GM23248 (cell line): ENCODE measurements around the gene MICOS13. TPM values are rescaled to one million over a fixed set of nuclear protein-coding genes. Genes with fewer than 3 reads are reported as not detected.

Experiments used
- DNase-seq: peaks from one replicate; pipeline ENCODE4 v3.0.0-alpha.2; 2015
- H2AFZ ChIP-seq: fragments of 200-600 bp; sonication (generic); 2 replicates; pipeline ENCODE4 v1.6.1; 2016; ENCODE audit warnings: antibody characterized with exemption
- H3F3A ChIP-seq: fragments of 200-600 bp; sonication (generic); 2 replicates; pipeline ENCODE4 v1.6.1; 2016; ENCODE audit warnings: mild to moderate bottlenecking, antibody characterized with exemption, mixed run types; ENCODE audit not compliant: insufficient read depth
- H3K27ac ChIP-seq: fragments of 200-600 bp; sonication (generic); 2 replicates; pipeline ENCODE4 v1.5.1; 2016; ENCODE audit warnings: mild to moderate bottlenecking
- H3K27me3 ChIP-seq: fragments of 200-600 bp; sonication (generic); replicated peaks from 2 replicates; pipeline ENCODE4 v1.6.1; 2016; ENCODE audit warnings: mild to moderate bottlenecking; ENCODE audit not compliant: insufficient read depth
- H3K36me3 ChIP-seq: fragments of 200-600 bp; sonication (generic); 2 replicates; pipeline ENCODE4 v1.6.1; 2016; ENCODE audit warnings: low read depth, mild to moderate bottlenecking
- H3K4me1 ChIP-seq: fragments of 200-600 bp; sonication (generic); 2 replicates; pipeline ENCODE4 v1.6.1; 2016; ENCODE audit warnings: mild to moderate bottlenecking; ENCODE audit not compliant: insufficient read depth
- H3K4me2 ChIP-seq: fragments of 200-600 bp; sonication (generic); one replicate; pipeline ENCODE4 v1.6.1; 2016; ENCODE audit warnings: mild to moderate bottlenecking; ENCODE audit not compliant: unreplicated experiment
- H3K4me3 ChIP-seq: fragments of 200-600 bp; sonication (generic); 2 replicates; pipeline ENCODE4 v1.5.1; 2016; ENCODE audit warnings: mild to moderate bottlenecking
- H3K79me2 ChIP-seq: fragments of 200-600 bp; sonication (generic); 2 replicates; pipeline ENCODE4 v1.6.1; 2016; ENCODE audit warnings: mild to moderate bottlenecking; ENCODE audit not compliant: insufficient read depth
- H3K9ac ChIP-seq: fragments of 200-600 bp; sonication (generic); 2 replicates; pipeline ENCODE4 v1.6.1; 2016; ENCODE audit warnings: mild to moderate bottlenecking
- H3K9me2 ChIP-seq: fragments of 200-600 bp; sonication (generic); 2 replicates; pipeline ENCODE4 v1.6.1; 2016; ENCODE audit warnings: mixed run types, mild to moderate bottlenecking, moderate library complexity; ENCODE audit not compliant: insufficient read depth
- H3K9me3 ChIP-seq: fragments of 200-600 bp; sonication (generic); one replicate; pipeline ENCODE4 v1.6.1; 2017; ENCODE audit warnings: low read depth
- H4K20me1 ChIP-seq: fragments of 200-600 bp; sonication (generic); 2 replicates; pipeline ENCODE4 v1.6.0; 2016; ENCODE audit not compliant: insufficient read depth
- EZH2 ChIP-seq: fragments of 200-600 bp; sonication (generic); IDR thresholded peaks from 2 replicates; pipeline ENCODE4 v1.6.1; 2018; ENCODE audit warnings: antibody characterized with exemption, mild to moderate bottlenecking; ENCODE audit not compliant: insufficient read depth, poor library complexity, severe bottlenecking
- EZH2phosphoT487 ChIP-seq: fragments of 200-600 bp; sonication (generic); IDR thresholded peaks from 2 replicates; pipeline ENCODE4 v1.6.1; 2018; ENCODE audit warnings: antibody characterized with exemption, moderate library complexity, mild to moderate bottlenecking, low read depth; ENCODE audit not compliant: insufficient read depth
- WGBS, 2 experiments: methylation state at CpG; one replicate each; pipeline ENCODE4 v1.1.6; 2015 to 2017; ENCODE audit warnings: low lambda C conversion rate in 2 of 2, low coverage in 1 of 2; ENCODE audit errors: missing lambda C conversion rate in 2 of 2; 5-methylcytosine and 5-hydroxymethylcytosine counted together
- in situ Hi-C: fragments of 300-500 bp; cut with MboI; formaldehyde crosslinking; loops from 2 replicates; pipeline ENCODE4 v1.15.0; 2020
- polyA plus RNA-seq: library from polyadenylated mRNA; unstranded; fragments of >200 nt; fragmentation: Nextera tagmentation; extraction: Ambion mirVana; gene quantifications from 2 replicates; pipeline ENCODE4 v1.2.1, GENCODE V29; 2016
- total RNA-seq: library from RNA; depleted of rRNA; stranded (reverse); fragments of >200 nt; shearing (Covaris generic); gene quantifications from 2 replicates; pipeline ENCODE4 v1.2.3, GENCODE V29; 2014

Gene MICOS13
- total and polyA plus RNA-seq, 2 experiments from 2014 or later, result 44.5 to 147 TPM

DNA sequence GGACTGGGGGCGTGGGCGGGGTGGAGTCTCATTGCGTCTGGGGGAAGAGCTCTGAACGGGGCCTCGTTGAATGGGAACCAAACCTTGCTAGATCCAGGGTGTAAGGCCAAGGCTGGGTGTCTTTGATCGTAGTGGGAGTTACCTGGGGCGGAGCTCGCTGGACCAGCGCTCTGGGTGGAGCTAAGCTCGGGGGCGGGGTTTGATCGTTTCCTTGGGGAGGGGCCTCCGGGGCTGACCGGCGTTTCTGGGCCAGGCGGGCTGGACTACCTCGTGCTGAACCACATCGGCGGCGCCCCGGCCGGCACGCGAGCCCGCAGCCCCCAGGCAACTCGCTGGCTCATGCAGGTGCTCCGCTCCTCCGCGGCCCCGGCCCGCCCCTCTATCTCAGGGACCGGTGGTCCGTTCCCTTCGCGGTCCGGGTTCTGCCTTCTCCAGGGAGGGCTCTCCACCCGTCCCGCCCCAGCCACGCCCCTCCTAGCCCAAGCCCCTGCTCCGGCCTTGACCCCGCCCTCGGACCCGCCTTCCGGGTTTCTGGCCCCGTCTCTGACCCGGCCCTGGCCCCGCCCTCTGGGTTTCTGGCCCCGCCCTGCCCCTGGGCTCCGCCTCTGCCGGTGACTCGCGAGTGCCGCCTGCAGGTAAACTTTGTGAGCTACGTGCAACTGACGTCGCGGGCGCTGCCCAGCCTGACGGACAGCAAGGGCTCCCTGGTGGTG is 6.5 kb upstream of the MICOS13 start:
- in situ Hi-C loops, result no loop called here
- H3K9me3 ChIP-seq, result no peaks in the 10 kb centered on the region
- H3K4me1 ChIP-seq, result no peaks in the 10 kb centered on the region
- no peaks in the 10 kb centered on the region for H3K36me3 ChIP-seq
- peak overlapping the region; percentile 55; the same call in 1 of the 2 replicates for H3K9ac ChIP-seq
- H3F3A ChIP-seq, result no peaks in the 10 kb centered on the region
- peak; percentile 95 for DNase-seq
- H3K9me2 ChIP-seq, result no peaks in the 10 kb centered on the region
- H2AFZ ChIP-seq, result peak overlapping the region; percentile 78
- TF ChIP-seq EZH2phosphoT487 (no peak), EZH2 (no peak)
- peak overlapping the region; percentile 42 for H3K4me2 ChIP-seq
- no peaks in the 10 kb centered on the region for H3K27me3 ChIP-seq
- peak overlapping the region; percentile 73 for H3K4me3 ChIP-seq
- H4K20me1 ChIP-seq, result no peaks in the 10 kb centered on the region
- 0 out of 2 replicates have a peak overlapping the region, but pooled peaks have one; percentile 6 for H3K27ac ChIP-seq
- WGBS, 2 experiments, result 2 to 3% methylated on average over 23 to 37 of the region's 59 CpGs
- peaks cover 17% of the 10 kb centered on the region for H3K79me2 ChIP-seq

DNA sequence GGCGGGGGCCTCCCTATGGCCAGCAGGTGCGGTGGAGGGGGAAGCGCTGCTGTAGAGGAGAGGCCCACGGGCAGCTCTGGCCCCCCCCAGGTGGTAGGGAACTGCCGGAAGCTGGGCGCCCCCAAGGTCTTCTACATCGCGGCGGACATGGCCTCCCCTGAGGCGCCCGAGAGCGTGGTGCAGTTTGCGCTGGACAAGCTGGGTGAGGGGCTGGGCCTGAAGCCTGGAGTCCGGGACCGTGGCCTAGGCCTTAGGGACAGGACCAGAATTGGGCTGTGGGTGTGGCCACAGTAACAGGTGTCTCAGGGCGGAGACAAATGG is 6.0 kb upstream of the MICOS13 start:
- Histone ChIP-seq H3K36me3 (no peaks in the 10 kb centered on the region), H2AFZ (peak overlapping the region; percentile 78; the same call in 1 of the 2 replicates), H4K20me1 (no peaks in the 10 kb centered on the region), H3F3A (no peaks in the 10 kb centered on the region), H3K27me3 (no peaks in the 10 kb centered on the region), H3K79me2 (peaks cover 12% of the 10 kb centered on the region), H3K4me3 (peak overlapping the region; percentile 73), H3K9me2 (no peaks in the 10 kb centered on the region), H3K4me1 (no peaks in the 10 kb centered on the region), H3K9ac (no peak overlapping the region), H3K9me3 (no peaks in the 10 kb centered on the region), H3K27ac (no peak overlapping the region), H3K4me2 (peak overlapping the region; percentile 42)
- TF ChIP-seq EZH2phosphoT487, result no peak
- TF ChIP-seq EZH2, result no peak
- 55 to 78% methylated on average over 11 to 16 of the region's 16 CpGs for WGBS, 2 experiments
- in situ Hi-C loops, result no loop called here
- DNase-seq, result no peak

DNA sequence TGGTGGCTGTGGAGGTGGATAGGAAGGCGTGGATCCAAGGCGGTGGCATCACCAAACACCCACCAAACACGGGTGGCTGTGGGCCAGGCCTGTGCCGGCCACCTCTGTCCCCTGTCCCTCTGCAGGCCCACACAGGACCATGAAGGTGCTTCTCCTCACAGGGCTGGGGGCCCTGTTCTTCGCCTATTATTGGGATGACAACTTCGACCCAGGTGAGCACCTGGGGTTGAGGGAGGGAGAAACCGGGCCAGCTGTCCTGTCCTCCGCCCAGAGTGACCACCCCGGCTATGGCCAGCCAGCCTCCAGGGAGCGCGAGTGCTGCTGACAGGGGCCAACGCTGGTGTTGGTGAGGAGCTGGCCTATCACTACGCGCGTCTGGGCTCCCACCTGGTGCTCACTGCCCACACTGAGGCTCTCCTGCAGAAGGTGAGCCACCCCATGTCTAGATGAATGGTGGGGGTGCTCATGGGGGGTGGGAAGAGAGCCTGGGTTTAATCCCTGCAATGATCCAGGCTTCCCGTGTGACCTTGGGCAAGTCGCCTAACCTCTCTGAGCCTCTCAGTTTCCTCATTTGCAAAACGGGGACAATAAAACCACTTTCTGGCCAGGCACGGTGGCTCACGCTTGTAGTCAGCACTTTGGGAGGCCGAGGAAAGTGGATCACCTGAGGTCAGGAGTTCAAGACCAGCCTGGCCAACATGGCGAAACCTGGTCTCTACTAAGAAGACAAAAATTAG is 4.5 kb upstream of the MICOS13 start:
- no peak overlapping the region for H3K4me3 ChIP-seq
- H3K4me2 ChIP-seq, result no peak overlapping the region
- no peak overlapping the region for H3K27ac ChIP-seq
- TF ChIP-seq EZH2phosphoT487 (no peak), EZH2 (no peak)
- H3K9me2 ChIP-seq, result no peaks in the 10 kb centered on the region
- no peaks in the 10 kb centered on the region for H3F3A ChIP-seq
- no peaks in the 10 kb centered on the region for H3K4me1 ChIP-seq
- no peak for DNase-seq
- in situ Hi-C loops, result no loop called here
- H2AFZ ChIP-seq, result no peak overlapping the region
- 78 to 82% methylated on average over 19 to 22 of the region's 22 CpGs for WGBS, 2 experiments
- no peaks in the 10 kb centered on the region for H3K9me3 ChIP-seq
- H3K9ac ChIP-seq, result no peak overlapping the region
- no peaks in the 10 kb centered on the region for H4K20me1 ChIP-seq
- H3K79me2 ChIP-seq, result peaks cover 3% of the 10 kb centered on the region
- H3K27me3 ChIP-seq, result no peaks in the 10 kb centered on the region
- no peaks in the 10 kb centered on the region for H3K36me3 ChIP-seq

DNA sequence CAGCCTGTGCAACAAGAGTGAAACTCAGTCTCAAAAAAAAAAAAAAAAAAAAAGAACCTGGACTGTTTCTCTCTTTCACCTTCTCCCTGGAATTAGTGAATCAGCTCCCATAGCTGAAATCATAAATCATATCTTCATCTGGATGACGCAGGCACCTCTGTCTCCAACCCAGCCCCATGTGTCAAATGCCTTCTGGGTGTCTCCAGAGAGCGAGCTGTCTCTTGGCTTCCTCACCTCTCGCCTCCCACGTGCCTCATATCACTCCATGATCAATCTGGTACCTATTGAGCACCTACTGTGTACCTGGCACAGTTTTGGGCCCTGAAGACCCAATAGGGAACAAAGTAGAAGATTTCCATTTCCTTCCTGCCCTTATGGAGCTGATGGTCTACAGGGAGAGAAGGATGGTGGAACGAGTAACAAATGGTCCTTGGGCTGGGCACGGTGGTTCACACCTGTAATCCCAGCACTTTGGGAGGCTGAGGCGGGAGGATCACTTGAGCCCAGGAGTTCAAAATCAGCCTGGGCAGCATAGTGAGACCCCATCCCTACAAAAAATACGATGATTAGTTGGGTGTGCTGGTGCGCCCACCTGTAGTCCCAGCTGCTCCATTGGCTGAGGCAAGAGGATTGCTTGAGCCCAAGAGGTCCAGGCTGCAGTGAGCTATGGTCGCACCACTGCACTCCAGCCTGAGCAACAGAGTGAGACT is 3.0 kb upstream of the MICOS13 start:
- no peaks in the 10 kb centered on the region for H3F3A ChIP-seq
- in situ Hi-C loops, result no loop called here
- no peaks in the 10 kb centered on the region for H3K4me1 ChIP-seq
- no peak for DNase-seq
- H3K79me2 ChIP-seq, result peaks cover 15% of the 10 kb centered on the region
- H2AFZ ChIP-seq, result no peak overlapping the region
- H3K27ac ChIP-seq, result no peak overlapping the region
- H3K27me3 ChIP-seq, result no peaks in the 10 kb centered on the region
- WGBS, 2 experiments, result 81 to 83% methylated on average over 10 of the region's 10 CpGs
- TF ChIP-seq EZH2phosphoT487 (no peak), EZH2 (no peak)
- H4K20me1 ChIP-seq, result no peaks in the 10 kb centered on the region
- H3K4me3 ChIP-seq, result no peak overlapping the region
- no peak overlapping the region for H3K4me2 ChIP-seq
- H3K9me3 ChIP-seq, result no peaks in the 10 kb centered on the region
- no peak overlapping the region for H3K9ac ChIP-seq
- no peaks in the 10 kb centered on the region for H3K9me2 ChIP-seq
- H3K36me3 ChIP-seq, result no peaks in the 10 kb centered on the region
